ENCODE results near the gene FARS2.
A peak's percentile ranks its signal among the peaks of the same experiment; 100 is the strongest.

The FARS2 gene

DNA sequence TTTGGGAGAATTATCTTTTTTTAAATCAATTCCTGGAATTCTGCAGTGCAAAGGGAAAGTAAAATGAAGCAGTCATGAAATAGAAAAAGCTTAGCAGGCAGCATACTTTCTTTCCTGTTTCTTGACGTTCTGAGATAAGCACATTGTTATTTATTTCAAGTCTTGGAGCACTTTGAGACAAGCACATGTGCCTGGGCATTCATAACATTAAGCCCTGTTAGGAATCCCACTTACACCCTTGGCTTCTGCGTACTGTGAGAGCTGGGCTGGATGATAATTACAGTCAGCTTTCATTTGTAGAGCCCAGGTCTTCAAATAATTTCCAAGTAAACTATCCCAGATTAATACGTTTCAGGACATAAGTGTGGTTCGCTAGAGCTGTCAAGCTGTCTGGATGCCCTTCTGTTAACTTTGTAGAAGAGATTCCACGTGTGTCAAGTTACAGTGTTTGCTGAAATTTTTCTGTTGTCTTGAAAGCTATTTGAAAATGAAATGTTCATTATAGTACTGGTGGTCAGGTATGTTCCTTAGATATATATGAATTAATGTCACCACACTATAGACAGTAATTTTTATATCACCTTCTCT is 8.9 kb downstream of the FARS2 start:
- no peak for DNase-seq (ENCODE audit: low spot score)
- ChIA-PET CTCF (no interaction called here), POLR2A (ENCODE audit: low non-redundant PET) (no interaction called here)
- H3K27ac ChIP-seq: no peak overlapping the region
- TF ChIP-seq, protein P1, sequence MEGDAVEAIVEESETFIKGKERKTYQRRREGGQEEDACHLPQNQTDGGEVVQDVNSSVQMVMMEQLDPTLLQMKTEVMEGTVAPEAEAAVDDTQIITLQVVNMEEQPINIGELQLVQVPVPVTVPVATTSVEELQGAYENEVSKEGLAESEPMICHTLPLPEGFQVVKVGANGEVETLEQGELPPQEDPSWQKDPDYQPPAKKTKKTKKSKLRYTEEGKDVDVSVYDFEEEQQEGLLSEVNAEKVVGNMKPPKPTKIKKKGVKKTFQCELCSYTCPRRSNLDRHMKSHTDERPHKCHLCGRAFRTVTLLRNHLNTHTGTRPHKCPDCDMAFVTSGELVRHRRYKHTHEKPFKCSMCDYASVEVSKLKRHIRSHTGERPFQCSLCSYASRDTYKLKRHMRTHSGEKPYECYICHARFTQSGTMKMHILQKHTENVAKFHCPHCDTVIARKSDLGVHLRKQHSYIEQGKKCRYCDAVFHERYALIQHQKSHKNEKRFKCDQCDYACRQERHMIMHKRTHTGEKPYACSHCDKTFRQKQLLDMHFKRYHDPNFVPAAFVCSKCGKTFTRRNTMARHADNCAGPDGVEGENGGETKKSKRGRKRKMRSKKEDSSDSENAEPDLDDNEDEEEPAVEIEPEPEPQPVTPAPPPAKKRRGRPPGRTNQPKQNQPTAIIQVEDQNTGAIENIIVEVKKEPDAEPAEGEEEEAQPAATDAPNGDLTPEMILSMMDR (conservative IDR thresholded peaks at IDR 0.05; ENCODE audit: low read depth): no peak

DNA sequence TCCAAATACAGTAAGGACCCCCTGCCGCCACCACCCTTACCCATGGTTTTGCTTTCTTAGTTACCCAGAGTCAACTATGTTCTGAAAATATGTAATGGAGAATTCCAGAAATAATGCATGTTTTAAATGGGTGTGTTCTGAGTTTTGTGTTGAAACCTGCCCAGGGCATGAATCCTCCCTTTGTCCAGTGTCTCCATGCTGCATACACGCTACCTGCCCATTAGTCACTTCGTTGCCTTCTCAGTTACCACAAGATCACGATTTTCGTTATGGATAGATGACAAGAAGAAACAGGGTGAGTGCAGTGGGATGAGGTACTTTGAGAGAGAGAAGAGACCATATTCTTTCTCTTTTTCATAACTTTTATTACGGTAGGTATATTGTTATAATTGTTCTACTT is 10.6 kb downstream of the FARS2 start:
- DNase-seq (ENCODE audit: low spot score): peak; percentile 60
- TF ChIP-seq, protein P1 (conservative IDR thresholded peaks at IDR 0.05; ENCODE audit: low read depth): no peak
- POLR2A ChIA-PET (ENCODE audit: low non-redundant PET): no interaction called here
- CTCF ChIA-PET: interaction anchor here (0.9 kb wide), 1 partner anchor 1275 kb away, joined by 3 read pairs; no protein-coding TSS in a partner anchor
- H3K27ac ChIP-seq: no peak overlapping the region

DNA sequence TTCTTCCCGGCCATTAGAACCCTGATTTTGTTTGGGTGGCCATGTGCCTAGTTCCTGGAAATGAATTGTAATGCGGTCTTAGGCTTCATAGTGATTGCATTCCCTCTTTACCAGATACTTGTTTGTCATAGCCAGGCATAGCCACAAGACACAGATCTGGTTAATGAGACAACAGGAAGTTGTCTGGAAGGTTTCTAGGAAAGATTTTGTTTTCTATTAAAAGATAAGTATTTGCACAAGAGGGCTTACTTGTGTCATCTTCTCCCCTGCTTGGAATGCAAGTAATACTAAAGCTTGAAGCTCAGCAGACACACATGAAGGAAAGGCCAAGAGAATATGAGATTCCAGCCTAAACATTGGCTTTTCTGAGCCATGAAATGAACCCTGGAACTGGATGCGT is 12.9 kb downstream of the FARS2 start:
- TF ChIP-seq, protein P1 (conservative IDR thresholded peaks at IDR 0.05; ENCODE audit: low read depth): no peak
- DNase-seq (ENCODE audit: low spot score): no peak
- ChIA-PET CTCF (no interaction called here), POLR2A (ENCODE audit: low non-redundant PET) (no interaction called here)
- H3K27ac ChIP-seq: no peak overlapping the region

DNA sequence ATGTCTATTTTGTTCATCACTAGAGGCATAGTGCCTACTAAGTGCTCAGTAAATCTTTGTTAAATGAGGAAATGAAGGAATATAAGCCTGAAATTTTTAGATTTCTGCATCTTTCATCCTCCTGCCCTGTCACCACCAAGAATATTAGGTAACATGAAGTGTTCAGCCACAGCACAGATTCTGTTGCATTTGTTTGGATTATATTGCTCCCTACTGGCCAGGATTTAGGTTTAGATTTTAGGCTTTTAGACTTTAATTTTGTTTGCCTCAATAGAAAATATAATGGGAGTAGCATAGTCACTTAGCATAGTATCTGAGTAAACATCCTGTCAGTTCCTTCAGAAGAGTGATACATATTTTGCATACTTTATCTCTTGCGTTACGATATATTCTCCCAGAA is 14.2 kb downstream of the FARS2 start:
- no peak overlapping the region for H3K27ac ChIP-seq
- ChIA-PET POLR2A (ENCODE audit: low non-redundant PET) (no interaction called here), CTCF (interaction anchor here (0.6 kb wide), 2 partner anchors 156 to 272 kb away, joined by 3 to 4 read pairs; no protein-coding TSS in a partner anchor)
- DNase-seq (ENCODE audit: low spot score): no peak
- TF ChIP-seq, protein P1 (conservative IDR thresholded peaks at IDR 0.05; ENCODE audit: low read depth): no peak

DNA sequence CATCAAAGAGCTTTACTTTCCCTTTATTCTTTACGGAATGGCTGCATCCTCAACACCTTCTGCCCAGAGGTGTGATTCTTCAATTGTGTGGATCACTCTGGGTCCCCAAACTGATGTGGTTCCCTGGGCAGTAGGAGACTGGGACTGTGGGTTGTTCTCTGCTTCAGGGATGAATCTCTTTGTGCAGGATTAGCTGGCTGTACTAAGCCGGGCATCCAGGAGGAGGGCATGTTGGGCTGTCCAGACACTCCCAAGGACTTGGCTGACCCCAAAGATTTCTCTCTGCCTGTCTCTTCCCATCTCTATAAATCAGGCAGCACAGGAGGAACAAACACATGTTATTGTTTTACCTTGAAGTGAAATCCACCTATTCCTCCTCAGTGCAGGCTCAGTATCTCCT is 15.3 kb downstream of the FARS2 start:
- no peak overlapping the region for H3K27ac ChIP-seq
- POLR2A ChIA-PET (ENCODE audit: low non-redundant PET): no interaction called here
- TF ChIP-seq, protein P1 (conservative IDR thresholded peaks at IDR 0.05; ENCODE audit: low read depth): no peak
- no peak for DNase-seq (ENCODE audit: low spot score)
- CTCF ChIA-PET: no interaction called here

DNA sequence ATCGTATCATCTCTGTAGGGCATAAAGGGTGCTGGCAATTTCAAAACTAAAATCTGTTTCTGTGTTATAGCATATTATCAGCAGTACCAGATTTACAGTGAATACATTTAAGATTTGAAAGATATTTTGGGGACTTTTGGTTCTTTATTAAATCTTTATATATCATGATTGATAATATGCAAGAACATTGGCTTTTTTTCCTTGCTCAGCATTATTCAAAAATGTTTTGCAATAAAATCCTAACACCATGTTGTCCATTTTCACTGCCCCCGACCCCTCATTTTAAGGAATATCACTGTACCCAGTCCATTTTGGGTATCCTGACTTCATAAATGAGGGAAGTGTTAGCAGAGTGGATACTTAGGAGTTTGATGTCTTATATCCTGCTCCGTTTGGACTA is 16.3 kb downstream of the FARS2 start:
- DNase-seq (ENCODE audit: low spot score): no peak
- ChIA-PET POLR2A (ENCODE audit: low non-redundant PET) (no interaction called here), CTCF (no interaction called here)
- TF ChIP-seq, protein P1 (conservative IDR thresholded peaks at IDR 0.05; ENCODE audit: low read depth): no peak
- H3K27ac ChIP-seq: no peak overlapping the region
